ENCODE data around the gene RASD2. TPM values are rescaled to one million over a fixed set of nuclear protein-coding genes. Genes with fewer than 3 reads are reported as not detected.

The RASD2 gene
- total RNA-seq, 1 experiment from 2014 or later = 0.24 TPM

DNA sequence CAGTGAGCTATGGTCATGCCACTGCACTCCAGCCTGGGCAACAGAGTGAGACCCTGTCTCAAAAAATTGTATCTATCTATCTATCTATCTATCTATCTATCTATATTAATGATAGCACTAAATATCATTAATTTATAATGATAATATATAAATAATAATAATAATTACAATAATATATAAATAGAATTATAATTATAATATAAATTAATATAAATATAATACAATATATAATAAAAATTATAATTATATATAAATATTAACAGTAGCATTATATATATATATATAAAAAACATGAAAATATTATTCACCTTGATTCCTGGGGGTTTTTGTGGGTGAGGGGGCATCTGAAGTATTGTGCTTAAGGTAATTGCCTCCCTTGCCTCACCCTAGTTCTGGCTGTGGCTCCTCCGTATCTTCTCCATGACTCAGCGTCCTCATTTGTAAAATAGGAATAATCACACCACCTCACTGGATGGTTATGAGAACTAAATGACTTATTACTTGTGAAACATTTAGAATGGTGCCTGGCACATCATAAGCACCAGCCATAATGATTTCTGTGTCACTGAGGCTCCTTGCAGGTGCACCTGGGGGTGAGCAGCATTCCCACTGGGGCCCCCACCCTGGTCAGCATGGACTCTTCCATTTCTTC is 18.8 kb downstream of the RASD2 start:
- DNase-seq (ENCODE audit: low read depth) = no peak

DNA sequence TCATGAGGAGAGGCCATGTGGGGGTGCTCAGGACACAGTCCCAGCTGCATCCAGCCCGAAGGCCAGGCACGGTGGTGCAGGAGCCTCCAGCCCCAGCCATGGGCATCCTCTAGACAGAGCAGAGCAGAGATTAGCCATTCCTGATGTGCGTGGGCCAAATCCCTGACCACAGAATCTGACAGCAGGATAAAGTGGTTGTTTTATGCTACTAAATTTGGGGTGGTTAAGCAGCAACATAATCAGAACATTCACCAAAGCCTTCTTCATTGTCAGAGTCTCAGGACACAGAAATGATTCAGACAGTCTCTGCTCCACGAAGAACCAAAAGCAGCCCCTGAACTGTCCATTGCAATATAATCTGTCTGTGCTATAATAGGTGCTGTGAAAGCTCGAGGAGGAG is 19.7 kb downstream of the RASD2 start:
- DNase-seq (ENCODE audit: low read depth) = peak; percentile 63

DNA sequence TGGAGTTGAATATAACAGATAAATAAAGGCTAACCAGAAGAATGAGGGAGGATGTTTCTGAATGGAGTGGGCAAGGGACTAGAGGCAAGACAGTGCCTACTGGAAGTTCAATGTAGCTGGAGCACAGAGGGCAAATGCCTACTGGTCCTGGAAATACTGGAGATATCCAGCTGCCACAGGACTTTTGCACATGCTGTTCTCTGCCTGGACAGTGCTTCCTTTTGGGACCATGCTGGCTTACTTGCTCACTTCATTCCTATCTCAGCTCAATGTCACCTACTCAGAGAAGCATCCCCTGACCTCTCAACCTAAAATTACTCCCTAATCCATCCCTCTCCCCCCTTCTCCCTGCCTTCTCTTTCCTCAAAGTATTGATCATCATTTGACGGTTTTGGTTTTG is 20.2 kb downstream of the RASD2 start:
- no peak for DNase-seq (ENCODE audit: low read depth)

DNA sequence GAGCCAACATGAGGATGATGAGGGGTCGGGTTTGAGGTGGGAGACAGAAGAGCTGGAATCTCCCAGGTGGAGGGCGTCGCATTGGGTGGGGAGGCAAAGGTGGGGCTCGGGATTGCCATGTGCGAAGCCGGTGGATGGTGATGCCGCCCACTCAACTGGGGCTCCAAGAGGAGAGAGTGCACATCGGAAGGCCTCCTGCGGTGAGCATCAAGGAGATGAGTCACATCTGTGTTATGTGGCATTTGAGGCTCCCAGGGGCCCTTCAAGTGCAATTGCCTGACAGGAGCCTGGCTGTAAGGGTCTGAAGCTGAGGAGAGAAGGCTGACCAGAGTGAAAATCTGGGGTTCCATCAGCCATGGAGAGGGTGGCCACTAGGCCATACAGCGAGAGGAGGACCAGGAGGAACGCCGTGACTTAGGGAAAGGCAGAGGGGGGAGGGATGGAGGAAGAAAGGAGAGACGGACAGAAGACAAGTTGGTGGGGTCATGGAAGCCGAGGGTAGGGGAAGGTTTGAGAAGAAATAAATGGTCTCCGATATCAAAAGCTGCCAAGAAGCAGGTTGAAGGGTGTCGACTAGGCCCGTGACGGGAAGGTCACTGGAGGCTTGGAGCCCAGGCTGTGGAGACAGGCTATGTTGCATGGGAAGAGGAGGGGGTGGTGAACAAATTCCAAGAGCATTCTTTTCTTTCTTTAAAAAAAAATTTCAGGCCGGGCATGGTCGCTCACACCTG is 21.3 kb downstream of the RASD2 start:
- peak; percentile 85 for DNase-seq (ENCODE audit: low read depth)

DNA sequence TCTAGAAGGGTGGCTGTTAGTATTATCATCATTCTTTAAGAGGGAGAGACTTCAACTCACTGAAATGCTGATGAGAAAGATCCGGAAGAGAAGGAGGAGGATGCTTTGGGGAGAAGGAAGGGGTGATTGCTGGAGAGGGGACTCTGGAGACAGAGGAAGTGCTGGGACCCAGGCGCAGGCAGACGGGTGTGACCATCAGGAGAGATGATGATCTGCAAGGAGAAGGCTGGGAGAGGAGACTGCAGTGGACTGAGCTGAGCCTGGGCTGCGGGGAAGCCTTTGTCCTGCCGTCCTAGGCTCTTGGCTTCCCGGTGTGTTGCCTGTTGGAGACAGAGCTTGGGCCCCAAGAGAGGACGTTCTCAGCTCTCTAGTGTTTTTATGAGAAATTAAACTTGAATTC is 22.6 kb downstream of the RASD2 start:
- DNase-seq (ENCODE audit: low read depth) = no peak

DNA sequence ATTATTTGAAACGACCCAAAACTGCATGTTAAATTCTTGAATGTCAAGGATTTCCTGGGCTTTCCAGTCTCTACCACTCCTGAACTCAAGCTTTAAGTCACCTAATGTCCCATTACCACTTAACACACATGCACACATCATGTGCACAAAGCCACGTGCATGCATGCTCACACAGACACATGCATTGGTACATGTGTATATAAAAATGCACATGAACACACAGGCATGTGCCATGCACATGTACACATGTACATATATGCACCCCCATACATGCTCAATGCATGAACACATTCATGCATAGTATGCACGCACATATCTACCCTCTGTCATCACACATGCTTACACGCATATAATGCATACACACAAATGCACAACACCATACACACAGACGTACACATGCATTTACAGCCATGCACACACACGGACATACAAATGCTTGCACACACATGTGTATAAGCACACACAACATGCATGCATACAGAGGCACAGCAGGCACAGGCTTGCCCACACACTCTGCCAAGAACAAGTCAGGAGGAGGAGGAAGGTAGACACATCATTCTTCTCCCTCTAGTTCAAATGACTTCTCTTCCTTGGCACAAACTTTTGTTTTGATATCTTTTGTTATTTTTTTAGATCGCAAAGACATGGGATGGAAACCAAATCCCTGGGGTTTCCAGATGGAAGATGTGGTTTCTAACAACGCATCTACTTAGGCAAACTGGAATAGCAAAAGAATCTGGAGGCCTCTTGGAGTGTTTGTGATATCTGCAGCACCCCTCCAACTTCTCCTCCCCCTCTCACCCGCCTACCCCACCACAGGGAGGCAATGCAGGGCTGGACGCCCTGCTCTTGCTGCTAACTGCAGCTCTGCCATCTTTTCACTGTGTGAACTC is 24.6 kb downstream of the RASD2 start:
- DNase-seq (ENCODE audit: low read depth) = peak; percentile 42

DNA sequence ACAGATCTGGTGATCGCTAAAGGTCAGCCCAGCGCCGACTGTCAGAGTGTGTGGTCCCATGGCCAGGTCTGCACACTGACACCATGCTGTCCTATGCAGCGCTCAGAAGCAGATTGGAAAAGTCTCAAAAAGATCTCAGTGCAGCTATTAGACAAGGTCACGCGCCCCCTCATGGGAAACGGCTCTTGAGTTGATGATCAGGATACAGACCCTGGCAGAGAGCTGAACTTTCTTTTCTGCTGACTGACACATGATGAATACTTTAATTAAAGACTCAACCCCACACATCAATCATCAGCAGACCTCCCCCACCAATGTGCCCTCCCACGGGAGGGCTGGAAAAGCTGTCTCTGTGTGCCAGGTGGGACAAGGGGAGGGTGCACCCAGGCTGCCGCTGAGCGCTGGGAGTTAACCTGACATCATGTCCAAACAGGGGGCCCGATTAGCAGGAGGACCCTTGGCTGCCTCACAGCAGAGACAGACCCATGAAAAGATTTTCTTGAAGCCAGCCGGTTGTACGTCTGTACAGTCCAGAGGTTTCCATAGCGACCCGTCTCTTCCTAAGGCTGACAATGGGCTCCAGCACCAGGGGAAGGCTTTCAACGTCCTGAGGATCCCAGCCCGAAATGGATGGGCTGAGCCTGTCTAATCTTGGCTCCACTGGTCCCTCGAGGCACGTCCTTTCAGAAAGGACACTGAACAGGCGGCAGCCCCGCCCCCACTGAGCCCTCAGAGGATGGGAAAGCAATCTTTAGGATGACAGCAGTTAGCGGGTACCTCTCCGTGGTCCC is 26.9 kb downstream of the RASD2 start:
- DNase-seq (ENCODE audit: low read depth) = no peak

DNA sequence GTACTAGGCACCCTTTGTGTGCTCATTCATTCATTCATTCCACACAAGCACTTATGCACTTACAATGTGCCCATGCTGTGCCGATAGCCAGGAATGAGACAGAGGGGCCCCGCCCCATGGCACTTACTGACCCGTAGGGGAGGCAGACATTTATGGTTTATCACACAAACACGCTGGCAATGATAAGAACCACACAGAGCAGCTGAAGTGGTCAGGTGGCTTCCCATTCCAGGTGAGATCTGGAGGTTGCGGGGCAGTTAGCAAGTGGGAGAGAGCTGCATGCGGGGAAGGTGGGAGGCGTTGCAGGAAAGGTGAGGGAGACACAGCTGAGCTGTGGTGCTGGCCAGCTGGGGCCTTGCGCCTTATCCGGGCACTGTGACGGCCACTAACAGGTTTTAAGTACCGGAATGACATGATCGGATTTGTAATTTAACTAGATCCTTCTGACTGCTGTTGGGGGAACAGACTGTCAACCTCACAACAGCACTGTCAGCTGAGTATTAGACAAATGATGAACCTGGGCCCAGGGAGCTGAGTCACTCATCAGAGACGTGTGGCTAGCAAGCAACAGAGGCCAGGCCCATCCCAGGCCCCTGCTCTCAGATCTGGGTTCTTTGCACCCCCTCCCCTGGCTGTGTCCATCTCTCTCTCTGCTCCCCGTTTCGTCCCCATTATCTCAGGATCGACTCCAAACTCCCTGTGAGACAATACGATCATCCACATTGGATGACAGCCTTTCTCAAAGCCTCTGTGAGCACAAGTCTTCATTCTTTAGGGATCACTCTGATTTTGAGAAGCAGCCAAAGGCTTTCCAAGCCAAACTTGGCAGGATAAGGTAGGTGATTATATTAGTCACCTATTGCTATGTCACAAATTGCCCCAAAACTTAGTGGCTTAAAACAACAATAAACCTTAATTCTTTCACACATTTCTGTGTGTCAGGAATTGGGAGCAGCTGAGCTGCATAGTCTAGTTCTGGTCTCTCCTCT is 28.4 kb downstream of the RASD2 start:
- DNase-seq (ENCODE audit: low read depth) = peak; percentile 68

DNA sequence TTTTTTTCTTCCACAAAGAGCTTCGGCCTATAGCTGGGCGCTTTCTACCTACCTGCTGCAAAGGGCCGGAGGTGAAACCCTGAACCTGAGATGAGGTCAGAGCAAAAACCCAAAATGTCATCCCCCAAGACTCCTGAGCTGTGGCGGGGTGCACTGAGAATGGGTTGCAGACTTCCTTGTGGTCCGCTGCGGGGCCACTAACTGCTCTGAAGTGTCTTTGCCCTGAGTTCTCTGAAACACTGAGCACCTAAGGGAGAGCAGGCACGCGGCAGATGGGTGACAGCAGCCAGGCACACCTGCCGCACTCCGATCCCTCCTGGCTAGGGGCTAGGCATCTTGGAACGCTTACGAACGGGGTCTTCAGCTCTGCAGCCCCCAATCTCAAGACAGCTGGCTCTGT is 29.3 kb downstream of the RASD2 start:
- DNase-seq (ENCODE audit: low read depth) = no peak

DNA sequence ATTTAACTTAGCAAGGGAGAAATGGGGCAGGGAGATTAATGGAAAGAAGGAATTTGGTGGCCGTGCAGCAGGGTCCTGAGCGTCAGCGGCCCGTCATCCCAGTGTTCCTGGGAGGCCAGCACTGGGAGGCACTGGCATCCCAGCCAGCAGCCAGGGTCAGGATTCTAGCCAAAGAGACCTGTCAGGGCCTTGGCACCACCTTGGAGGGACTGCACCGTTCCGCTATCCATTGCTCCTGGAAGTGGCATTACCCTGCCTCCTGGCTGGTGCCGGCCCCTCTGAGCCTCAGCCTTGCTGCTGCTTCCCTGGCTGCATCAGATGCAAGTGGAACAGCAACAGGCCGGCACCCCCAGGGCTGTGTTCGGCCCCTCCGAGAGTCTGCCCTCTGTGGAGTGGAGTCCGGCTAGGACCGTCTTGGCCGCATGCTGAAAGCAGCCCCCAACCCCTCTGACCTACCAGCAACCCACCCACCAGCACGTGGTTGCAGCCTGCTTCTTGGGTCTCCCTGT is 30.1 kb downstream of the RASD2 start:
- DNase-seq (ENCODE audit: low read depth) = no peak

DNA sequence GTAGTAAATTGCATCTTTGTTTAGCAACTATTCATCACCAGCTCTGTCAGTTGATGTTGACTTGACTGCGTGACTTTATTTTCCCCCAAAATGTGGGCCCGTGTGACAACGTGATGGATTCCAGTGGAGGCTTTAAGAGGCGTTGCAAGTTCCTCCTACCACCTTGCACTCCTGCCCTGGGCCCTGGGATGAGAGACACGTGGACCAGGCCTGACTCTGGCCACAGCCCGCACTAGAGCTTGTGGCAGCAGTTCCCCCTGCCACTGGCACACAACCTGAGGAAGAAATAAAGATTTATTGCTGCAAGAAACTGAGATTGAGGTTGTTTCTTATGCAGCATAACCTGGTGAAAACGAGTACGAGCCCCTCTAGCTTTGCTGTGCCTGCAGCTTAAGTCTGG is 31.9 kb downstream of the RASD2 start:
- DNase-seq (ENCODE audit: low read depth) = no peak

DNA sequence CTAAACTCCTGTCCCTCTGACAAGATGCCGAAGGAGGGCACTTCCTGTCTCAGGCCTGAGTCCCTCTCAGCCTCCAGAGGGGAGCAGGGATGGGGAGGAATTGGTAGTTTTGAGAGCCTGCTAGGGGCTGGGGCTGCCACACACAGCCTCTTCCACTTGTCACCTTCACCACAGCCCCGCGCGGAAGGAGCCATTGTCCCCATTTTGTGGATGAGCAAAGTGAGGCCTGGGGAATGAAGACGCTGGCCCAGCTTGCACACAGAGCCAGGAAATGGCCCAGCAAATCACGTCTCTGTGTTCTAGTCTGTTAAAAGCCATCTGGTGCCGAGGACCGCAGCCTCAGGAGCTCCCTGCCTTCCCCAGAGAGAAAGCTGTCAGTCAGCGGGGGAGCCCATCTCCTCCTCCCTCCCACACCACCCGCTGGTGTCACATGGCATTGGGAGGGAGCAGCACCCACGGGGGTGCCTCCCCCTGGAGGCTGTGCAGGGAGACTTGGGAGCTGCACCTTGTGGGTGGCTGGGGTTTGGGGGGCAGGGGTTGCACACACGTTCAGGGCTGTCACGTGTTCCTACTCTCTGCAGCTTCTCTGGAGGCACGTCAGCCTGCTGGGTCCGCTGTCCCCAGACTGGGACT is 34.6 kb downstream of the RASD2 start:
- no peak for DNase-seq (ENCODE audit: low read depth)

DNA sequence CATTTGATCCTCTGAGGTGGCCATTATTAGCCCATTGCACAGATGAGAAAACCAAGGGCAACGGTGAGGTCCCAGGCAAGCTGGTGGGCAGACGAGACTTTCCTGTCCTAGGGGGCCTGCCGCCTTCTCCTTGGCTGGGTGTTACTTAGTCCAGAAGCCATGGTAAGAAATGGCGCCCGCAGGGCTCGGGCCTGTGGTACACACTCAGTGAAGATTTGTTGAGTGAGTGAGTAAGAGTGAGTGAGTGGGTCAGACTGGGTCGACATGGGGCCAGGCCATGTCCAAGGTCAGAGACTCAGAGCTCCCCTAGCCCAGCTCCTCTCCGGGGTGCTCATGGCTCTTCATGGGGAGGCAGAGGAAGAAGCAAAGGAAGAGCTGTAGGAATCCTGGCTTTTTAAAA is 36.0 kb downstream of the RASD2 start:
- DNase-seq (ENCODE audit: low read depth) = no peak

DNA sequence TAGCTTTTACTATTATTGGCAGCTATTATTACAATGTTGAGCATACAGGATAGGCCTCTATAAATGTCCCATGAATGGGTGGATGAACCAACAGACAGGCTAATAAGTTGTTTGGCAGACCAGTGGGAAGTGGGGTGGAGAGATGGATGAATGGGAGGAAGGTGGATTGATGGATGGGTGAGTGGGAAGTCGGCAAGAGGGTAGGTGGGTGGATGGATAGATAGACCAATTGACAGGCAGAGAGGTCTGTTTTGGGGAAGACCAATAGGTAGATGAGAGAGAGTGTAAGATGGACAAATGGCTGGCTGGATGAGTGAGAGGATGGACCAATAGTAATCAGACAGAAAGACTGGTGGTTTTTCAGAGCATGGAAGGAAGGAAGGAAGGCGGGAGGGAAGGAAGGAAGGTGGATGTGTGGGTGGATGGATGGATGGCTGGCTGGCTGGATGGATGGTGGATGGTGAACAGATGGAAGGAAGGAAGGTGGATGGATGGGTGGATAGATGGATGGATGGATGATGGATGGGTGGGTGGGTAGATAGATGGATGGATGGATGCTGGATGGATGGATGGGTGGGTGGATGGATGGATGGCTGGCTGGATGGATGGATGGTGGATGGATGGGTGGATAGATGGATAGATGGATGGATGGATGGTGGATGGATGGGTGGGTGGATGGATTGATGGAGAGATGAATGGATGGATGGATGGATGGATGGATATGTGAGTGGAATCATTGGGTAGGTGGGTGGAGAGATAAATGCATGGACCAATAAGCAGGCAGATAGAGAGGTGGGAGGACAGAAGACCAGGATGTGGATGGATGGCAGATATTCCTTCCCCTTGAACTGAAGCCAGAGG is 37.4 kb downstream of the RASD2 start:
- DNase-seq (ENCODE audit: low read depth) = no peak

DNA sequence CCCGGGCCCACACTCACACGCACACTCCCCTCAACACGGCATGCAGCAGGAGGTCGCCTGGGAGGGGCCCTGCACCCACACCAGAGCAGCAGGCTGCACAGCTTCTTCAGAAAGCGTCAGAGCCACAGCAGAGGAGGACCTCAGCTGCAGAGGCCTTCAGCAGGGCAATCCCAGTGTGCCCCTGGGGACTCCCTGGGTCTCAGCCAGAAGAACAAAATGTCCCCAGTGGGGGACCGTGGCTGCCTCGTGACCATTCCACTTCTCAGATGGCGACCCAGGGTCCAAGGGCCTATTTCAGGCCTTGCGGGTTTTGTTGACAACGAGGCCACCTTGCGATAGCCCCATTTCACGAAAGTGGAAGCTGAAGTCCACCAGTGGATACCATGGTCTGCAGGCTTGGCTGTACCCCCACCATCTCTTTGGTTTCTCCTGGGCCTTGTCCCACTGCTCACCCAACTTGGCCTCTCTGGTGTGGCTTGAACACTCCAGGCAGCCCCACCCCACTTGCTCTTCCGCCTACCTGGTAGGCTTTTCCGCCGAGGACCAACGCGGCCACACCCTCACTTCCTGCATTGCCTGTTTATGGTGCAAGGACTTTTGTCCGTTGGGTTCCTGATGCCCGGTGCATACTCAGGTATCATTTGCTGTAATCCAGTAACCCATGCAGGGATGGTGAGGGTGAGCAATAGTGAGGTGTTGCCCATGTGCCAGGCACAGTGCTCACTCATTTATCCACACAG is 38.4 kb downstream of the RASD2 start:
- DNase-seq (ENCODE audit: low read depth) = no peak

DNA sequence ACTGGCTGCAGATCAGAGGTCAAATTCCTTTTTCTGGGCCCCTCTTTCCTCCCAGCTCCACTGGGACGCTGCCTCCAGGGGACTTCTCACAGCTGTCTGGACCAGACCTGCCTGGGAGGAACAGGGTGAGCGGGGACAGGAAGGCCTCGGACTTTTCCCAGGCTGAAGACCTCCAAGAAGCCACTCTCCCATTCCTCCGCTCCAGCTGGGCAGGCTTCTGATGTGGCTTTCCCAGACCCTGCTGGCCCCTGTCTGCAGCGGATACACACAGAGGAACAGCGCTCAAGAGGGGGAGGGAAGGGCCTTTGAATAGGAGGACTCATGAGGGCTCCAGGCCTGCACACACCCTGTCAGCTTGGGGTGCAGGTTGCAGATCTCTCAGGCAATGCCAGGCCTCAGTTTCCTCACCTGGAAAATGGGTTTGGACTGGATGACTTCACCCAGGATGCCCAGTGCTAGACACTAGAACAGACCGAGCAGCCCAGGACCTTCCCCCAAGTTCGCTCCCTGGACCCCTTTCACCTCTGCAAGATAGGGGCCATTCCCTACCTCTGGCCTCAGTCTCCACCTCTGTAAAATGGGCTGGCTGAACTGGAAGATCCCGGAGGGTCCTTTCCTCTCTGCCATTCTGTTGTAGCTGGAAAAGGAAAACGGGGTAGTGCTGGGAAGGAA is 39.9 kb downstream of the RASD2 start:
- no peak for DNase-seq (ENCODE audit: low read depth)

DNA sequence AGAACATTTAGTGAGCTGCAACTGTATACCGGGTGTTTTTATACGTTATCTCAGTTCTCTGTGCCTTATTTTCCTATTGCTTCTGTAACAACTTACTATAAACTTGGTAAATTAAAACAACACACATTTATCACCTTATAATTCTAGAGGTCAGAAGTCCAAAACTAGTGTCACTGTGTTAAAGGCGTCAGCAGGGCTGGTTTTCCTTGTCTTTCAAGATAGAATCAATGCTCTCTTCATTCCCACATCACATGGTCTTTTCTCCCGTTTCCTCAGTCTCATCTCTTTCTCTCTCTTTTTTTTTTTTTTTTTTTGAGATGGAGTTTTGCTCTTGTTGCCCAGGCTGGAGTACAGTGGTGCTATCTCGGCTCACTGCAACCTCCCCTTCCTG is 40.4 kb downstream of the RASD2 start:
- DNase-seq (ENCODE audit: low read depth) = no peak
